Suprapubic skin (tissue), 4 donors: Measurements from ENCODE around the gene TBC1D4. TPM values are rescaled to one million over a fixed set of nuclear protein-coding genes. Genes with fewer than 3 reads are reported as not detected.

ENCODE experiments used
- DNase-seq, 2 donors: peaks; one replicate each; pipeline ENCODE4 v3.0.0-alpha.2; 2019; ENCODE audit warnings: low spot score in 2 of 2
- H3K27ac ChIP-seq: fragments of 200-600 bp; sonication (generic); one replicate; pipeline ENCODE4 v1.5.1; 2019
- H3K27me3 ChIP-seq: fragments of 200-600 bp; sonication (generic); one replicate; pipeline ENCODE4 v1.5.1; 2019
- H3K36me3 ChIP-seq: fragments of 200-600 bp; sonication (generic); one replicate; pipeline ENCODE4 v1.5.1; 2019
- H3K4me1 ChIP-seq: fragments of 200-600 bp; sonication (generic); one replicate; pipeline ENCODE4 v1.5.1; 2019
- H3K4me3 ChIP-seq: fragments of 200-600 bp; sonication (generic); one replicate; pipeline ENCODE4 v1.5.1; 2019; ENCODE audit warnings: mild to moderate bottlenecking
- H3K9me3 ChIP-seq: fragments of 200-600 bp; sonication (generic); one replicate; pipeline ENCODE4 v1.5.1; 2019
- EP300 ChIP-seq: sonication (generic); formaldehyde crosslinking; IDR thresholded peaks from one replicate; pipeline ENCODE4 v1.6.1; 2017; ENCODE audit warnings: antibody characterized with exemption
- POLR2A ChIP-seq, 2 donors: fragments of 450-650 bp; IDR thresholded peaks; one replicate each; pipeline ENCODE4 v1.6.1; 2017; ENCODE audit warnings: antibody characterized with exemption in 2 of 2, mild to moderate bottlenecking in 2 of 2, moderate library complexity in 2 of 2
- POLR2AphosphoS5 ChIP-seq, 3 donors: sonication (generic); formaldehyde crosslinking; IDR thresholded peaks; one replicate each; pipeline ENCODE4 v1.6.1; 2017; ENCODE audit warnings: antibody characterized with exemption in 3 of 3
- WGBS: methylation state at CpG from one replicate; pipeline ENCODE4 v1.1.5; 2018; 5-methylcytosine and 5-hydroxymethylcytosine counted together
- total RNA-seq, 4 donors: library from RNA; depleted of rRNA; stranded (reverse); fragments of >200 nt; gene quantifications; one replicate each; pipeline ENCODE4 v1.1.0, GENCODE V29; 2016
- TF ChIP-seq, protein P1 (sequence below), 2 donors: fragments of 200-600 bp in 1 of 2; fragments of 450-650 bp in 1 of 2; sonication (generic) in 1 of 2; IDR thresholded peaks; one replicate each; pipeline ENCODE4 v1.5.1; 2016 to 2019; ENCODE audit warnings: antibody characterized with exemption in 2 of 2, mild to moderate bottlenecking in 1 of 2, moderate library complexity in 1 of 2

Gene TBC1D4
- total RNA-seq, 4 donors from 2014 or later, result 54.3 to 110 (median 72.7) TPM

DNA sequence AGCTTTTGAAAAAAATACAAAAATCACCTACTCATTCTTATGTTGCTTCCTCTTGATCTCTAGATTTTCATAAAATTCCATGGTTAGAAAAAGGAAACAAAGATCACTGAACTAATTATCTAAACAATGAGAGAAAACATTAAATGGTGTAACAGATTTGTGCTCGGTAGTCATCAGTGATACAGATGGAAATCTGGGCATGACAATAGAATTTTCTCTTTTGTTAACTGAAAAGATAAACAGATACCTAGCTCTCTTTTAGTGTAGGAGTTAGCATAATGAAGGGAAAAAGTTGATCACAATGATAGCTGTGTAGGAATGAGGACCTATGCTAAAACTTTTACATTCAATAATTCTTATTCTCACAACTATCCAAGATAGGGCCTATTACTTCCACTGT lies 103.7 kb downstream of the TBC1D4 start:
- Histone ChIP-seq H3K9me3 (no peaks in the 10 kb centered on the region), H3K27me3 (no peaks in the 10 kb centered on the region), H3K4me3 (no peak overlapping the region), H3K27ac (no peak overlapping the region), H3K36me3 (no peaks in the 10 kb centered on the region), H3K4me1 (peaks cover 4% of the 10 kb centered on the region)
- no peak for DNase-seq
- WGBS, result 54% methylated on average over 1 of the region's 1 CpG
- TF ChIP-seq EP300 (no peak), POLR2A (IDR thresholded peaks at IDR 0.05) (no peak), POLR2AphosphoS5 (IDR thresholded peaks at IDR 0.05) (no peak)
- TF ChIP-seq, protein P1, sequence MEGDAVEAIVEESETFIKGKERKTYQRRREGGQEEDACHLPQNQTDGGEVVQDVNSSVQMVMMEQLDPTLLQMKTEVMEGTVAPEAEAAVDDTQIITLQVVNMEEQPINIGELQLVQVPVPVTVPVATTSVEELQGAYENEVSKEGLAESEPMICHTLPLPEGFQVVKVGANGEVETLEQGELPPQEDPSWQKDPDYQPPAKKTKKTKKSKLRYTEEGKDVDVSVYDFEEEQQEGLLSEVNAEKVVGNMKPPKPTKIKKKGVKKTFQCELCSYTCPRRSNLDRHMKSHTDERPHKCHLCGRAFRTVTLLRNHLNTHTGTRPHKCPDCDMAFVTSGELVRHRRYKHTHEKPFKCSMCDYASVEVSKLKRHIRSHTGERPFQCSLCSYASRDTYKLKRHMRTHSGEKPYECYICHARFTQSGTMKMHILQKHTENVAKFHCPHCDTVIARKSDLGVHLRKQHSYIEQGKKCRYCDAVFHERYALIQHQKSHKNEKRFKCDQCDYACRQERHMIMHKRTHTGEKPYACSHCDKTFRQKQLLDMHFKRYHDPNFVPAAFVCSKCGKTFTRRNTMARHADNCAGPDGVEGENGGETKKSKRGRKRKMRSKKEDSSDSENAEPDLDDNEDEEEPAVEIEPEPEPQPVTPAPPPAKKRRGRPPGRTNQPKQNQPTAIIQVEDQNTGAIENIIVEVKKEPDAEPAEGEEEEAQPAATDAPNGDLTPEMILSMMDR (IDR thresholded peaks at IDR 0.05), result no peak

DNA sequence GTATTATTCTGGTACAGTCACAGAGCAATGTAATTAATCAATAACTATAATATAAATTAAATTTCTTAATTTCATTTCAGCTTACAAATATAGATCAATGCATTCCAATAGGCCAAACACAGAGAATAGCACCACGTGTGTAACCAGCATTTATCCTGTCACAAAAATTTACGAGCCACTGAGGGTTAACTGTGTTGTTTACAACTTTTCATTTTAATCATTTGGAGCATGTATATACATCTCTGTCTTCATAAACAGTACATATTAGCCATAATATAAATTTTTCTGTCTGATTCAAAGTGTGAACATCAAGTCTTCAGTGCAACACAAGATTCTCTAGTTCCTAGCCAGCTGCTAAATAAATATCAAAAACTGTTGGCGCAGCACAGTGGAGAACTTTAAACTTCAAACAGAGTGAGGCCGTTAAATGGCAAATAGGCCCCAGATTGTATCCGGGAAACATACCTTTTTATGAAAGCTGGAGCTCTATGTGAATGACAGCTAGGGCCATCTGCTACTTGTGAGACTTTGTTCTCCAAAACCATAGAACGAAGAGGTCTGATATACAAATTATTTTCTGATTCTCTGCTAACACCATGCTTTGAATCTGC lies 105.1 kb downstream of the TBC1D4 start:
- Histone ChIP-seq H3K36me3 (no peaks in the 10 kb centered on the region), H3K4me3 (no peak overlapping the region), H3K27ac (no peak overlapping the region), H3K27me3 (no peaks in the 10 kb centered on the region), H3K9me3 (no peaks in the 10 kb centered on the region), H3K4me1 (peaks cover 7% of the 10 kb centered on the region)
- 96% methylated on average over 6 of the region's 6 CpGs for WGBS
- TF ChIP-seq POLR2A (IDR thresholded peaks at IDR 0.05) (no peak), POLR2AphosphoS5 (IDR thresholded peaks at IDR 0.05) (no peak), EP300 (no peak)
- TF ChIP-seq, protein P1 (IDR thresholded peaks at IDR 0.05), result no peak
- no peak for DNase-seq

DNA sequence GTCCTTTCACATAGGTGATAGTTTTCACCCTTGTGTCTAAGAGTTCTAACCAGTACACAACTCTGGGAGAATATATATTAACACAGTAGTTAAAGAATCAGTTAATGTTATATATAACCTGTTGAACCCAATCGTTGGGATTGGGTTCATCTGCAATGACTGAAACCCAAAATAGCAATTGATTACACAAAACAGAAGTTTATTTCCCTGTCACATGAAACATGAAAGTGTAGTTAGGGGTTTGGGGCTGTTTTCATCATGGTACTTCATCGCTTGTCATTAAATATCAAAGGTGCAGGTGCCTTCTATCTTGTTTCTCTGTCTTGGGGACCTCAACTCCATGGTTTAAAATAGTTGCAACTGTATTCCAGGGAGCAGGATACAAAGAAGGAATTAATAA lies 106.6 kb downstream of the TBC1D4 start:
- peaks cover 7% of the 10 kb centered on the region for H3K4me1 ChIP-seq
- DNase-seq, result no peak
- TF ChIP-seq, protein P1 (IDR thresholded peaks at IDR 0.05), result no peak
- no peak for TF ChIP-seq EP300
- no peak for TF ChIP-seq POLR2AphosphoS5 (IDR thresholded peaks at IDR 0.05)
- no peak for TF ChIP-seq POLR2A (IDR thresholded peaks at IDR 0.05)
- H3K4me3 ChIP-seq, result no peak overlapping the region
- no peaks in the 10 kb centered on the region for H3K9me3 ChIP-seq
- WGBS, result 87% methylated on average over 2 of the region's 2 CpGs
- no peaks in the 10 kb centered on the region for H3K36me3 ChIP-seq
- H3K27me3 ChIP-seq, result no peaks in the 10 kb centered on the region
- no peak overlapping the region for H3K27ac ChIP-seq

DNA sequence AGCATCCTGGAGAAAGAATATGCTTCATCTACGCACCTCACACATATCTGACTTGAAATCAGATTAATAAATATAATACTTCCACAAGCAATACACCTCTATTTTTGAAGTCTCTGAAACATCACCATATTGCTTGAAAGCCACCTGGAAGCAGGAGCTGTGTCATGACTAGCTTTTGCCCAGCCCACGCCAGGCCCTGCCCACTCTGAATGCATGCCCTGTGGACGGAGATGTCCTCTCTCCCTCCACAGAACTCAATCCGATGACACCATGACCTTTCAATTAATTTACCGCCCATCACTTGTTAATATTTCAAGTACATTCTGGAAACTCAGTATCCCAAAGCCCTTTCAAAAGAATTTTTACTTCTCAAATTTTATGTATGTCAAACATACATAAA lies 108.0 kb downstream of the TBC1D4 start:
- WGBS, result 82% methylated on average over 5 of the region's 5 CpGs
- TF ChIP-seq, protein P1 (IDR thresholded peaks at IDR 0.05), result no peak
- TF ChIP-seq POLR2AphosphoS5 (IDR thresholded peaks at IDR 0.05), result no peak
- TF ChIP-seq POLR2A (IDR thresholded peaks at IDR 0.05), result no peak
- TF ChIP-seq EP300, result no peak

DNA sequence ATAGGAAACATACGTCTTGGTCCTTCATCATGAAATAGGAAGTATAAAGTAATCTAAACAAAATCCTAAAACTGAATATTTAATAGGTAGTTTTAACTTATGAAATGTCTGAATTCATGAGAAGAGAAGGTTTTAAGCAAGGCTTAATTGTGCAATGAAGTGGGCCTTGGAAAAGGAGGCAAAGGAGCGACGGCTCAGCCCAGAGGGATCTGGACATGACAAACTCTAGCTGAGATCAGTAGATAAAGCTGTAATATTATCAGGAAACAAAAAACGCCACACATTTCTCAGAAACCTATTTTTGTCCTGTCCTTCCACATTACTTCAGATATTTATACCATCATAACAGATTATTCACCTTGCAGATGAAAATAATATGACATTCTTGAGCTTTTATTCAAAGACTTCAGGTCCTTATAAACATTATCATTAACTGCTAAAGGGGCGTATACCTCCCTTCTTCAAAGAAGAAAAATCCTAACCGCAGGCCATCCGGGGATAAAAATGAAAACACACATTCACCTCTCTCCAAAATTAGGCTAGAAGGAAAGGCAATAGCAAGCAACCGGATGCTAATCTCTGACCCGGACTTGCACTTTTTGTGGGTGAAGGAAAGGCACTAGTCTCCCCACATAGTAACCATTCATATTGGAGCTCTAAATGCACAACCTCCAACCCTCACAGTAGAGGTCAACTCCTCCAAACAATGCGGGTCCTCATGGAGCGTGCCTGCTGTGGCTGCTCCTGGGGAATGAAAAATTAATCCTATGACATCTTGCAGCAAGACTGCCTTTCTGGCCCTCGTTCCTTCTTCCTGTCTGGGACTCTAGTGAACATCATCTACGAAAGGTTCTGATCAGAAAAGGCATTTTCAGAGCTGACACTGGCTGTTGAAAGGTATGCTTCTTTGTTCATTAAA lies 108.8 kb downstream of the TBC1D4 start:
- Histone ChIP-seq H3K27me3 (no peaks in the 10 kb centered on the region), H3K4me1 (peaks cover 7% of the 10 kb centered on the region), H3K9me3 (no peaks in the 10 kb centered on the region), H3K4me3 (no peak overlapping the region), H3K36me3 (no peaks in the 10 kb centered on the region), H3K27ac (no peak overlapping the region)
- TF ChIP-seq, protein P1 (IDR thresholded peaks at IDR 0.05), result no peak
- no peak for TF ChIP-seq POLR2A (IDR thresholded peaks at IDR 0.05)
- no peak for TF ChIP-seq POLR2AphosphoS5 (IDR thresholded peaks at IDR 0.05)
- TF ChIP-seq EP300, result no peak
- 71% methylated on average over 13 of the region's 13 CpGs for WGBS
- DNase-seq, result no peak

More for the DNA sequence above, 108.0 kb downstream of the TBC1D4 start:
- DNase-seq, result no peak
- H3K27me3 ChIP-seq, result no peaks in the 10 kb centered on the region
- no peak overlapping the region for H3K4me3 ChIP-seq
- H3K9me3 ChIP-seq, result no peaks in the 10 kb centered on the region
- H3K4me1 ChIP-seq, result peaks cover 7% of the 10 kb centered on the region
- no peaks in the 10 kb centered on the region for H3K36me3 ChIP-seq
- H3K27ac ChIP-seq, result no peak overlapping the region
